DOHH2 (cell line): ENCODE measurements around the gene TMEM202.

Experiments
- H3F3A ChIP-seq: fragments of 200-600 bp; sonication (generic), shearing (Covaris generic); 2 replicates; pipeline ENCODE4 v1.6.0; 2016; ENCODE audit warnings: antibody characterized with exemption, mild to moderate bottlenecking; ENCODE audit not compliant: control insufficient read depth, insufficient read depth
- H3K27ac ChIP-seq: fragments of 200-600 bp; sonication (generic); 2 replicates; pipeline ENCODE4 v1.5.1; 2014; ENCODE audit warnings: low read depth, mild to moderate bottlenecking, low read length, moderate library complexity
- H3K27me3 ChIP-seq: fragments of 200-600 bp; sonication (generic); 2 replicates; pipeline ENCODE4 v1.6.1; 2014; ENCODE audit warnings: mild to moderate bottlenecking, low read length, mixed read lengths; ENCODE audit not compliant: control insufficient read depth
- H3K36me3 ChIP-seq: fragments of 200-600 bp; sonication (generic); 2 replicates; pipeline ENCODE4 v1.6.1; 2014; ENCODE audit warnings: mild to moderate bottlenecking, low read length, moderate library complexity, mixed read lengths; ENCODE audit not compliant: control insufficient read depth
- H3K4me1 ChIP-seq: fragments of 200-600 bp; sonication (generic); 2 replicates; pipeline ENCODE4 v1.6.1; 2014; ENCODE audit warnings: mild to moderate bottlenecking, low read length, mixed read lengths; ENCODE audit not compliant: control insufficient read depth
- H3K4me2 ChIP-seq: fragments of 200-600 bp; sonication (generic); 2 replicates; pipeline ENCODE4 v1.6.0; 2014; ENCODE audit warnings: mild to moderate bottlenecking, low read length, moderate library complexity
- H3K4me3 ChIP-seq: fragments of 200-600 bp; sonication (generic); 2 replicates; pipeline ENCODE4 v1.5.1; 2014; ENCODE audit warnings: mild to moderate bottlenecking, low read length, mixed read lengths
- H3K79me2 ChIP-seq: fragments of 200-600 bp; sonication (generic); 2 replicates; pipeline ENCODE4 v1.6.1; 2014; ENCODE audit warnings: mild to moderate bottlenecking, low read length, mixed read lengths; ENCODE audit not compliant: control insufficient read depth
- H3K9me2 ChIP-seq: fragments of 200-600 bp; sonication (generic); replicated peaks from 2 replicates; pipeline ENCODE4 v1.6.1; 2014; ENCODE audit warnings: mild to moderate bottlenecking, low read length, mixed read lengths; ENCODE audit not compliant: control insufficient read depth
- H3K9me3 ChIP-seq: fragments of 200-600 bp; sonication (generic); 2 replicates; pipeline ENCODE4 v1.6.1; 2014; ENCODE audit warnings: antibody characterized with exemption, low read length, mixed read lengths; ENCODE audit not compliant: control insufficient read depth, insufficient read depth
- H4K20me1 ChIP-seq: fragments of 200-600 bp; sonication (generic); 2 replicates; pipeline ENCODE4 v1.6.0; 2014; ENCODE audit warnings: low read depth, mild to moderate bottlenecking, antibody characterized with exemption, low read length, moderate library complexity; ENCODE audit not compliant: control insufficient read depth, insufficient read depth
- EZH2phosphoT487 ChIP-seq: fragments of 200-600 bp; sonication (generic); IDR thresholded peaks from 2 replicates; pipeline ENCODE4 v1.6.1; 2017; ENCODE audit warnings: borderline replicate concordance, mild to moderate bottlenecking, antibody characterized with exemption, low read length, moderate library complexity, mixed read lengths
- TF ChIP-seq, protein P1 (sequence below): fragments of 200-600 bp; sonication (generic); IDR thresholded peaks from one replicate; pipeline ENCODE4 v1.5.1; 2014; ENCODE audit warnings: antibody characterized with exemption, mild to moderate bottlenecking, low read depth, low read length; ENCODE audit not compliant: poor library complexity, severe bottlenecking

Gene TMEM202

DNA sequence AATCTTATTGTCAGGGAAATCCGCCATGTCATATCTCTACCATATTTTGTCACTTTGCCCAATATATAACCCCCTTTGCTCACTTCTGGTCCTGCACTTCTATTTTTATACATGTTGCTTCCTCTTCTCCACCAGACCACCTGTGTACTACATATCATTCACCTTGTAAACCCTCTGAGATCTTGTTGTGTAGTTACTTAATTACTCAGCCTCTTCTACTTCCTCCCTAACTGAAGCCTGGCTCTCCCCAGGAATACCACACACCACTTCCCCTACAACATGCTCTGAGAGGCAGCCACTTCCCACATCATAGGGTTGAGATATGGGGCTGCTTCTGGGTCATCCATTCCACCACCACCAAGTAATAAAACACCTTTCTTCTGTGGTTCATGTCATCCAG is 32.3 kb upstream of the TMEM202 start:
- Histone ChIP-seq H3K9me3 (no peaks in the 10 kb centered on the region), H3K4me3 (no peak overlapping the region), H3K4me2 (no peak overlapping the region), H3F3A (no peaks in the 10 kb centered on the region), H3K27ac (no peak overlapping the region), H3K27me3 (no peaks in the 10 kb centered on the region), H3K79me2 (peaks cover 39% of the 10 kb centered on the region), H3K9me2 (no peaks in the 10 kb centered on the region), H3K36me3 (peaks cover 13% of the 10 kb centered on the region), H4K20me1 (no peaks in the 10 kb centered on the region; the same call in 1 of the 2 replicates), H3K4me1 (peaks cover 16% of the 10 kb centered on the region)
- TF ChIP-seq, protein P1, sequence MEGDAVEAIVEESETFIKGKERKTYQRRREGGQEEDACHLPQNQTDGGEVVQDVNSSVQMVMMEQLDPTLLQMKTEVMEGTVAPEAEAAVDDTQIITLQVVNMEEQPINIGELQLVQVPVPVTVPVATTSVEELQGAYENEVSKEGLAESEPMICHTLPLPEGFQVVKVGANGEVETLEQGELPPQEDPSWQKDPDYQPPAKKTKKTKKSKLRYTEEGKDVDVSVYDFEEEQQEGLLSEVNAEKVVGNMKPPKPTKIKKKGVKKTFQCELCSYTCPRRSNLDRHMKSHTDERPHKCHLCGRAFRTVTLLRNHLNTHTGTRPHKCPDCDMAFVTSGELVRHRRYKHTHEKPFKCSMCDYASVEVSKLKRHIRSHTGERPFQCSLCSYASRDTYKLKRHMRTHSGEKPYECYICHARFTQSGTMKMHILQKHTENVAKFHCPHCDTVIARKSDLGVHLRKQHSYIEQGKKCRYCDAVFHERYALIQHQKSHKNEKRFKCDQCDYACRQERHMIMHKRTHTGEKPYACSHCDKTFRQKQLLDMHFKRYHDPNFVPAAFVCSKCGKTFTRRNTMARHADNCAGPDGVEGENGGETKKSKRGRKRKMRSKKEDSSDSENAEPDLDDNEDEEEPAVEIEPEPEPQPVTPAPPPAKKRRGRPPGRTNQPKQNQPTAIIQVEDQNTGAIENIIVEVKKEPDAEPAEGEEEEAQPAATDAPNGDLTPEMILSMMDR: no peak
- no peak for TF ChIP-seq EZH2phosphoT487

DNA sequence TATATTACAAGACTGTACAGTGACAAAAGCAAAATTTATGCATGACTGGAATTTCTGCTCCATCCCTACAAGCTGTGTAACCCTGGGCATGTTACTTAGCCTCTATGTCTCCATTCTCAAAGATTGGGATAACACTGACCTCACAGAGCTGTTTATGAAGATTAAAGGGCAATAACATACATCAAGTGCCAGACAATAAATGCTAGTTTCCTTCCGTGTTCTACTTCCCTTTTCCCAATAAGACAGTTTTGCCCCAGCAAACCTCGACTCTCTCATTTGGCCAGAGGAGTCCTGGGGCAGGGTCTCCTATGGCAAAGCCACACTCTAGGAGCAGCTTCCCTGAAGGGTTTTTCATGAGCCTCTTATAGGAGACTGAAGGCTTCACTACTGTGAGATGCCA is 29.8 kb upstream of the TMEM202 start:
- no peak for TF ChIP-seq EZH2phosphoT487
- TF ChIP-seq, protein P1: no peak
- H4K20me1 ChIP-seq: no peaks in the 10 kb centered on the region
- peaks cover 17% of the 10 kb centered on the region for H3K36me3 ChIP-seq
- H3K27me3 ChIP-seq: no peaks in the 10 kb centered on the region
- no peak overlapping the region for H3K4me3 ChIP-seq
- no peaks in the 10 kb centered on the region for H3K9me2 ChIP-seq
- H3F3A ChIP-seq: no peaks in the 10 kb centered on the region
- H3K4me2 ChIP-seq: no peak overlapping the region
- H3K79me2 ChIP-seq: peaks cover 54% of the 10 kb centered on the region
- H3K4me1 ChIP-seq: peaks cover 28% of the 10 kb centered on the region
- H3K9me3 ChIP-seq: no peaks in the 10 kb centered on the region
- H3K27ac ChIP-seq: no peak overlapping the region

DNA sequence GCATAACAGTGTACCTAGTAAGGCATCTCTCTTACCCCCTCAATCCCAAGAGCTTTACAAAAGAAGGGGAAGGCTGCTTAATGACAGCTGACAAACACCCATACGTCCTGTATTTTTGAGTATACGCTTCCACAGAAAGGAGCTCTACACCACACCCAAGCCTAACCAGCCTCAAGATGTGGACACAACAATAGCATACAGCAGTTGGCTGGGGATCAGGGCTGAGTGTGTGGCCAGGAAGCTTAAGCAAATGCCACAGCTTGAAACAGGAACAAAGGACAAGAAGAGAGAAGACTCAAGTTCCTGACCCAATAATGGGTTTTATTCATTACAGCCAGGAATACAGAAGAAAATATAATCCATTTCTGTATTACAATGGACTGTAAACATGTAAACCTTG is 29.2 kb upstream of the TMEM202 start:
- no peaks in the 10 kb centered on the region for H3K9me3 ChIP-seq
- peaks cover 17% of the 10 kb centered on the region for H3K36me3 ChIP-seq
- H3K4me1 ChIP-seq: peaks cover 29% of the 10 kb centered on the region
- no peaks in the 10 kb centered on the region for H3F3A ChIP-seq
- H3K4me3 ChIP-seq: no peak overlapping the region
- H3K27me3 ChIP-seq: no peaks in the 10 kb centered on the region
- TF ChIP-seq, protein P1: no peak
- TF ChIP-seq EZH2phosphoT487: no peak
- H3K27ac ChIP-seq: no peak overlapping the region
- H4K20me1 ChIP-seq: no peaks in the 10 kb centered on the region
- H3K79me2 ChIP-seq: peaks cover 60% of the 10 kb centered on the region
- H3K9me2 ChIP-seq: no peaks in the 10 kb centered on the region
- no peak overlapping the region for H3K4me2 ChIP-seq
